Measurements from ENCODE around the gene PLPPR2.
A peak's percentile ranks its signal among the peaks of the same experiment; 100 is the strongest.
"Not testable (repeated sequence)": the region's sequence is repeated elsewhere in the genome, so short reads cannot be mapped to it uniquely, and the experiment has no call there.

The PLPPR2 gene

DNA sequence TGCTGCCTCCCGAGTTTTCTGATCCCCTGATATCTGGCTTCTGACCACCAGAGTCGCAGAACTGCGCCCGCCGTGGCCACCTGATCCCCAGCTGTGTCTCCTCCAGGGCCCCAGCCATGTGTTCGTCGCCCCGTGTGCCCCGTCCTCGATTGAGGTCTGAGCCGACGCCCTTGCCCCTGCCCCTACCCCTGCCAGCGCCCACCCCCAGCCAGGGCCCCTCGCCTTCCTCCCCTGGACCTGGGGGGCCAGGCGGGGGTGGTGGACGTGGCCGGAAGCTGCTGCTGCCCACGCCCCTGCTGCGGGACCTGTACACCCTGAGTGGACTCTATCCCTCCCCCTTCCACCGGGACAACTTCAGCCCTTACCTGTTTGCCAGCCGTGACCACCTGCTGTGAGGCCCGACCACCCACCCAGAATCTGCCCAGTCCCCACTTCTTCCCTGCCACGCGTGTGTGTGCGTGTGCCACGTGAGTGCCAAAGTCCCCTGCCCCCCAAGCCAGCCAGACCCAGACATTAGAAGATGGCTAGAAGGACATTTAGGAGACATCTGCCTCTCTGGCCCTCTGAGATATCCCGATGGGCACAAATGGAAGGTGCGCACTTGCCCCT, 9.2 kb downstream of the PLPPR2 start:
- in situ Hi-C loops (cut with HindIII; ENCODE audit: low pct_ligation_motif_present, low pct_unique_long_range_greater_than_20kb, low sequenced_read_pairs), result no loop called here
- no peak for DNase-seq

DNA sequence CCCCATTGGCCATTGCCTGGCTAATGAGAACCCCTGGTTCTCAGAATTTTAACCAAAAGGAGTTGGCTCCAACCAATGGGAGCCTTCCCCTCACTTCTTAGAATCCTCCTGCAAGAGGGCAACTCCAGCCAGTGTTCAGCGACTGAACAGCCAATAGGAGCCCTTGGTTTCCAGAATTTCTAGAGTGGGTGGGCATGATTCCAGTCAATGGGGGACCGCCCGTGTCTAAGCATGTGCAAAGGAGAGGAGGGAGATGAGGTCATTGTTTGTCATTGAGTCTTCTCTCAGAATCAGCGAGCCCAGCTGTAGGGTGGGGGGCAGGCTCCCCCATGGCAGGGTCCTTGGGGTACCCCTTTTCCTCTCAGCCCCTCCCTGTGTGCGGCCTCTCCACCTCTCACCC, 9.7 kb downstream of the PLPPR2 start:
- in situ Hi-C loops (cut with HindIII; ENCODE audit: low pct_ligation_motif_present, low pct_unique_long_range_greater_than_20kb, low sequenced_read_pairs), result no loop called here
- DNase-seq, result no peak

- in situ Hi-C loops (cut with HindIII; ENCODE audit: low pct_ligation_motif_present, low pct_unique_long_range_greater_than_20kb, low sequenced_read_pairs), result no loop called here
- no peak for DNase-seq
Observed at GRCh38 chr19:11365557-11366117, 10.4 kb downstream of the PLPPR2 start.

- in situ Hi-C loops (cut with HindIII; ENCODE audit: low pct_ligation_motif_present, low pct_unique_long_range_greater_than_20kb, low sequenced_read_pairs), result no loop called here
- no peak for DNase-seq
Observed at GRCh38 chr19:11367528-11367927, 12.3 kb downstream of the PLPPR2 start.

DNA sequence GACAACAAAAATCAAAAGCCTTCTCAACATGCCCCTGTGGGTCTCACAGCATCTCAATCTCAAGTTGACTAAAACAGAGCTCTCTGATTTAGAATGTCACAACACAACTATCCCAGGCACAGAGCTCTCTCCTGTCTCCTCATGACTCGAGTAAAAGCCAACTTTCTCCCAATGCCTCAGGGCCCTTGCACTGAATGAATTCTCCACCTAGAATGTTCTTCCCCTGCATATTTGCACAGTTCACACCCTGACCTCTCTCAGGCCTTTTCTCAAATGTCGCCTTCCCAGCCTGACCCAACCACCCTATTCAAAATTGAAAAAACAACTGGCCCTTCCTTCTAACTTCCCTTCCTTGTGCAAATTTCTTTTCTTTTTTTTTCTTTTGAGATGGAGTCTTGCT, 15.5 kb downstream of the PLPPR2 start:
- in situ Hi-C loops (cut with HindIII; ENCODE audit: low pct_ligation_motif_present, low pct_unique_long_range_greater_than_20kb, low sequenced_read_pairs), result no loop called here
- DNase-seq, result no peak

DNA sequence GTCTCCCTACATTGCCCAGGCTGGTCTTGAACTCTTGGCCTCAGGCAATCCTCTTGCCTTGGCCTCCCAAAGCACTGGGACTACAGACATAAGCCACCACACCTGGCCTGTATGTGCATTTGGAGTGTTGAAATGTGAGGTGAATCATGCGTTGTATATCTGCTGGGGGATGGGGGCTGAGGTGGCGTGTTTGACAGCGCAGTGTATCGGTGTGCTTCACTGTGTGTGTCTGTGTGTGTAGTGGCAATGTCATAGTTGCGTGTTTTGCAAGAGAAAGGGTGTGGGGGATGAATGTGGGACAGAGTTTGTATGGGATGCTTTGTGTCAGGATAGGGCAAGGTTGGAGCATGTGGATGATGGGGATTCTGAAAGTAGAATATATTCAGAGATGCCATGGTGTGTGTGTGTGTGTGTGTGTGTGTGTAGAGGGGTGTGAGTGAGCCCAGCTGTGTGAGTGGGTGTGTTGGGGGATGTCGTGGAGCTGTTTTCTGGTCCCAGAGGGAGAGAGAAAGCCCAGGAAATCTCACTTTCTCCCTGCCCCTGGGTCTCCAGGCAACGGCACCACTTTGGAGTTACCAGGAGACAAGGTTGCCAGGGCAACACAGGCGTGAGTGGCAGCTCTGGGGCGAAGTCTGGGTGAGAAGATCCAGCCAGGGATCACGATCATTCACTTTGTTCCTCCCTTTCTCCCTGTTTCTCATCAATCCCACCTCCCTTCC, 18.1 kb downstream of the PLPPR2 start:
- in situ Hi-C loops (cut with HindIII; ENCODE audit: low pct_ligation_motif_present, low pct_unique_long_range_greater_than_20kb, low sequenced_read_pairs), result no loop called here
- DNase-seq, result no peak

- in situ Hi-C loops (cut with HindIII; ENCODE audit: low pct_ligation_motif_present, low pct_unique_long_range_greater_than_20kb, low sequenced_read_pairs), result no loop called here
- no peak for DNase-seq
Observed at GRCh38 chr19:11373885-11374432, 18.7 kb downstream of the PLPPR2 start.

- in situ Hi-C loops (cut with HindIII; ENCODE audit: low pct_ligation_motif_present, low pct_unique_long_range_greater_than_20kb, low sequenced_read_pairs), result no loop called here
- peak; percentile 98 for DNase-seq
Observed at GRCh38 chr19:11374433-11375142, 19.4 kb downstream of the PLPPR2 start, which contains the start of gene SWSAP1. Gene SWSAP1, plus strand, starts transcription at chr19:11374666. Its CDS starts 15 bp downstream, at chr19:11374681.

- in situ Hi-C loops (cut with HindIII; ENCODE audit: low pct_ligation_motif_present, low pct_unique_long_range_greater_than_20kb, low sequenced_read_pairs), result no loop called here
- DNase-seq, result peak; percentile 47
Observed at GRCh38 chr19:11375143-11375948, 20.1 kb downstream of the PLPPR2 start.

DNA sequence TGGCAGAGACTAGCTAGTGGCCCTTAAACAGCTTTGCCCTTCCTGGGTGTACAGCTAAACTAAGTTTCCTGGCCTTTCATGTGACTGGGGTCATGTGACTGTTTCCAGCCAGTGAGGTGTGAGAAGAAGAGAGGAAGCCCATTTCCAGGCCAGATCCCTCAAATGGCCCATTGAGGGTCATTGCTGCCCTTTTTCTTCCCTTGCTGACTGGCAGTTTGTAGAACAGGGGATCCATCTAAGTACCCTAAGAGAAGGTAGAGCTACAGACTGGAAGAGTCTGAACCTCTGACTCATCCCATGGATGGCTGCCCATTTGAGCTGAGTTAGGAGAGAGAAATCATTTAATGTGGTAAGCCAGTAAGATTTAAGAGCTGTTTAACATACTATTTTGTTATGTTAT, 22.0 kb downstream of the PLPPR2 start:
- in situ Hi-C loops (cut with HindIII; ENCODE audit: low pct_ligation_motif_present, low pct_unique_long_range_greater_than_20kb, low sequenced_read_pairs), result no loop called here

GRCh38 chr19:11377756-11378155, 22.5 kb downstream of the PLPPR2 start:
- in situ Hi-C loops (cut with HindIII; ENCODE audit: low pct_ligation_motif_present, low pct_unique_long_range_greater_than_20kb, low sequenced_read_pairs), result no loop called here
- DNase-seq, result no peak

More for the DNA sequence above, 22.0 kb downstream of the PLPPR2 start:
- DNase-seq, result peak; percentile 79

- in situ Hi-C loops (cut with HindIII; ENCODE audit: low pct_ligation_motif_present, low pct_unique_long_range_greater_than_20kb, low sequenced_read_pairs), result no loop called here
- DNase-seq, result peak; percentile 69
Observed at GRCh38 chr19:11378319-11379189, 23.3 kb downstream of the PLPPR2 start.

DNA sequence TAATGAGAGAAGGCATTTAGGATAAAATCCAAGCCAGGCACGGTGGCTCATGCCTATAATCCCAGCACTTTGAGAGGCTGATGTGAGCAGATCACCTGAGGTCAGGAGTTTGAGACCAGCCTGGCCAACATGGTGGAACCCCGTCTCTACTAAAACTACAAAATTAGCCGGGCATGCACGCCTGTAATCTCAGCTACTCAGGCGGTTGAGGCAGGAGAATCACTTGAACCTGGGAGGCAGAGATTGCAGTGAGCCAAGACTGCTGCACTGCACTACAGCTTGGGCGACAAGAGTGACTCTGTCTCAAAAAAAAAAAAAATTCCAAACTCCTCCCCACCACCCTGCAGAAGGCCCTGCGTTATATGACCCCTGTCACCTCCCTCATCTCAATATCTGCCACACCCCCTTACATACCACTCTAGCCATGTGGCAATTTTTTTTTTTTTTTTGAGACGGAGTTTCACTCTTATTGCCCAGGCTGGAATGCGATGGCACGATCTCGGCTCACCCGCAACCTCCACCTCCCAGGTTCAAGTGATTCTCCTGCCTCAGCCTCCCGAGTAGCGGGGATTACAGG, 24.1 kb downstream of the PLPPR2 start:
- DNase-seq; in situ Hi-C loops (cut with HindIII; ENCODE audit: low pct_ligation_motif_present, low pct_unique_long_range_greater_than_20kb, low sequenced_read_pairs): not testable (repeated sequence)

GRCh38 chr19:11379857-11380350, 24.7 kb downstream of the PLPPR2 start:
- DNase-seq, result no peak
- in situ Hi-C loops (cut with HindIII; ENCODE audit: low pct_ligation_motif_present, low pct_unique_long_range_greater_than_20kb, low sequenced_read_pairs), result no loop called here

DNA sequence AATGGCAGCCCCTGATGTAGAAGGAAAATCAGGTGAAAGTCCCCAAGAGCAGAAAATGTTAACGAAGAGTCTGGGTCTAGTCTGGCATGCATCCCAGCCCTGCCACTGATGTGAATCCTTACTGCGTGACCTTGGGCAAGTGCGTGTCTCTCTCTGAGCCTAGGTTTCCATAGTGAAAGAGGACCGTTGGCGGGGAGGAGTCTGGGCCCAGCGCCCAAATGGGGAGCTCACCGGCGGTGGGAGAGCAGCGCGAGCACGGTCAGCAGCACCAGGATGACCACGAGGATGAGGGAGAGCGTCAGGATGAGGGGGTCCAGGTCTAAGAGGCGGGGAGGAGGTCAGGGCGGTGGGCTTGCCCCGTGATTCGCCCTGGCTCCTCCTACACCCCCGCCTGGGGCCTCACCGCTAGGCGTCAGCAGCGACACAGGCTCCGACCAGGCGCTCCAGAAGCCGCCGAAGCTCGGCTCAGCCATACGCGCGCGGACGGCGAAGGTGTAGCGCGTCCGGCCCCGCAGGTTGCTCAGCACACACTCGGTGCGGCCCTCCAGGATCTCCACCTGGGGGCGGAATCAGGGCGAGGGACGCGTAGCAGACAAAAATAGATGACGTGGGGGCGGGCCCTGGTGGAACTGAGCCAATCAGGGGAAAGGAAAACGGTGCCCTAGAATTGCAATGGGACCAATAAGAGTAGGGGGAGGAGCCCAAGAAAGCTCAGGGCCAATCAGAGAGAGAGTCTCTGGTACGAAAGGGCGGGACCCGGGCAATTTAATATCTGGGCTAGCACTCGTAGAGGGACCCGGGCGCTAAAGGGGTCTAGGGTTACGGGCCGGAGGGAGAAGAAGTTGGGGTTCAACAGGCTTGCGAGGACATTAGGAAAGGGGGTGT, 25.7 kb downstream of the PLPPR2 start:
- DNase-seq, result peak; percentile 94
- in situ Hi-C loops (cut with HindIII; ENCODE audit: low pct_ligation_motif_present, low pct_unique_long_range_greater_than_20kb, low sequenced_read_pairs), result no loop called here

Measured in ACHN (cell line).